Natural killer cell (primary cell): ENCODE data around the gene IGSF9. TPM values are rescaled to one million over a fixed set of nuclear protein-coding genes. Genes with fewer than 3 reads are reported as not detected.

ENCODE experiments used
- ATAC-seq, 3 donors: fragments of 150-1000 bp in 2 of 3; fragments of 200-7000 bp in 1 of 3; cut with Tn5 transposase; 1 replicate in 1 of 3; 2 replicates in 2 of 3; pipeline ENCODE4 v1.10.0; 2021; ENCODE audit warnings: mild to moderate bottlenecking in 2 of 3, moderate library complexity in 2 of 3
- DNase-seq, 2 donors: peaks; one replicate each; pipeline versions ENCODE4 v3.0.0 to v3.0.0-alpha.2; 2013 to 2021; ENCODE audit warnings: mixed read lengths in 1 of 2
- H3K27ac ChIP-seq: one replicate; pipeline ENCODE4 v1.5.1; 2013; ENCODE audit warnings: mild to moderate bottlenecking, low read length
- H3K27me3 ChIP-seq: one replicate; pipeline ENCODE4 v1.6.1; 2013; ENCODE audit warnings: low read length; ENCODE audit not compliant: control insufficient read depth, insufficient read depth
- H3K36me3 ChIP-seq: one replicate; pipeline ENCODE4 v1.6.1; 2013; ENCODE audit warnings: low read length; ENCODE audit not compliant: control insufficient read depth, insufficient read depth
- H3K4me1 ChIP-seq: one replicate; pipeline ENCODE4 v1.6.1; 2013; ENCODE audit warnings: low read length; ENCODE audit not compliant: control insufficient read depth, insufficient read depth
- H3K4me3 ChIP-seq: one replicate; pipeline ENCODE4 v1.5.1; 2013; ENCODE audit warnings: low read length
- H3K9me3 ChIP-seq: one replicate; pipeline ENCODE4 v1.6.1; 2013; ENCODE audit warnings: low read length; ENCODE audit not compliant: control insufficient read depth, insufficient read depth
- H3K27ac Mint-ChIP-seq, 2 donors: one replicate each; pipeline ENCODE4 v1.8.0; 2022; ENCODE audit warnings: mild to moderate bottlenecking in 2 of 2, mixed read lengths in 2 of 2, moderate library complexity in 1 of 2
- H3K27me3 Mint-ChIP-seq, 2 donors: one replicate each; pipeline ENCODE4 v1.8.0; 2022; ENCODE audit warnings: low read depth in 2 of 2, mixed read lengths in 2 of 2
- H3K36me3 Mint-ChIP-seq: one replicate; pipeline ENCODE4 v1.8.0; 2022; ENCODE audit warnings: mixed read lengths
- H3K4me1 Mint-ChIP-seq, 2 donors: one replicate each; pipeline ENCODE4 v1.8.0; 2022; ENCODE audit warnings: mixed read lengths in 2 of 2
- H3K4me3 Mint-ChIP-seq: one replicate; pipeline ENCODE4 v1.8.0; 2022; ENCODE audit warnings: mild to moderate bottlenecking, moderate library complexity, mixed read lengths
- H3K9me3 Mint-ChIP-seq, 2 donors: one replicate each; pipeline ENCODE4 v1.8.0; 2022; ENCODE audit warnings: mixed read lengths in 2 of 2
- CTCF ChIP-seq: fragments of 200-600 bp; IDR thresholded peaks from one replicate; pipeline ENCODE4 v1.8.0; 2022; ENCODE audit warnings: antibody characterized with exemption
- WGBS: methylation state at CpG from one replicate; pipeline ENCODE4 v1.1.7; 2013; ENCODE audit warnings: missing lambda C conversion rate; ENCODE audit not compliant: insufficient coverage; 5-methylcytosine and 5-hydroxymethylcytosine counted together
- intact Hi-C: fragments of 100-400 bp; cut with micrococcal nuclease; formaldehyde crosslinking; loops from one replicate; pipeline ENCODE4 v1.14.2; 2022
- total RNA-seq, 4 donors: library from RNA; stranded (reverse); fragments of 120-200 nt in 1 of 4; gene quantifications; one replicate each; pipeline versions ENCODE4 v1.2.3 to v1.2.4, GENCODE V29; 2013 to 2022

IGSF9 gene
- total RNA-seq, 3 donors from 2014 or later (not counting 1 experiment from before 2014, with no cell fraction given): not detected

GRCh38 chr1:159880430-159880829 lies 65.0 kb downstream of the IGSF9 start:
- Mint-ChIP-seq H3K27ac (no peak overlapping the region), H3K9me3 (no peaks in the 10 kb centered on the region), H3K4me1 (no peaks in the 10 kb centered on the region), H3K4me3 (no peak overlapping the region), H3K36me3 (no peaks in the 10 kb centered on the region), H3K27me3 (peaks cover 9 to 18% of the 10 kb centered on the region in 2 donors)
- Histone ChIP-seq H3K27ac (no peak overlapping the region), H3K36me3 (no peaks in the 10 kb centered on the region), H3K4me3 (no peak overlapping the region), H3K4me1 (peaks cover 6% of the 10 kb centered on the region), H3K9me3 (no peaks in the 10 kb centered on the region), H3K27me3 (no peaks in the 10 kb centered on the region)
- intact Hi-C loops: loop anchor here (10.0 kb wide), 1 partner anchor 456 kb away; no protein-coding TSS in a partner anchor
- TF ChIP-seq CTCF: no peak
- no peak for DNase-seq
- ATAC-seq: no peak
- WGBS: 79% methylated on average over 3 of the region's 3 CpGs

DNA sequence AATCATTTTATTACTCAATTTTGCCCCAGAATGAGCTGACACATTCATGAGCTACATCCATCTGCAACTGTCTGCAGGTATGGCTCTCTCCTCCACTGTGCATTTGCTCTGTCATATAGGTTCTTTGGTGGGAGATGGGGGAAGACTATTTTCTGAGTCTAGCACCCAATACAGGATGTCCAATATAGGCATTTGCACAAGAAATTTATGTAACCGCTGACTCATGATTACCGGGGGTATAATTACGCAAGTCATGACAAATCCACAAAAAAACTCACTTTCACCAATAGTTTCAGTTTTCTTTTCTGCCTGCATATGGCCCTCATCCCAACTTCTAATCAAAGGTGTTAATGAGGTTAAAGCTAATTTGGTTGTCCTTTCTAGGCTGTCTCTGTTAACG lies 65.4 kb downstream of the IGSF9 start:
- H3K9me3 Mint-ChIP-seq: no peaks in the 10 kb centered on the region
- intact Hi-C loops: loop anchor here (10.0 kb wide), 1 partner anchor 455 kb away; no protein-coding TSS in a partner anchor
- WGBS: 58% methylated on average over 4 of the region's 4 CpGs

GRCh38 chr1:159879136-159879535 lies 66.3 kb downstream of the IGSF9 start:
- Histone ChIP-seq H3K36me3 (no peaks in the 10 kb centered on the region), H3K27me3 (no peaks in the 10 kb centered on the region), H3K27ac (no peak overlapping the region), H3K4me3 (no peak overlapping the region), H3K4me1 (peaks cover 6% of the 10 kb centered on the region), H3K9me3 (no peaks in the 10 kb centered on the region)
- Mint-ChIP-seq H3K27ac (no peak overlapping the region), H3K4me1 (no peaks in the 10 kb centered on the region), H3K27me3 (peaks cover 9 to 14% of the 10 kb centered on the region in 2 donors), H3K4me3 (no peak overlapping the region), H3K9me3 (no peaks in the 10 kb centered on the region), H3K36me3 (no peaks in the 10 kb centered on the region)
- WGBS: 87% methylated on average over 3 of the region's 3 CpGs
- no peak for TF ChIP-seq CTCF
- intact Hi-C loops: no loop called here
- DNase-seq (no peak), ATAC-seq (no peak)

More for the DNA sequence above, 65.4 kb downstream of the IGSF9 start:
- DNase-seq: no peak
- Histone ChIP-seq H3K27ac (no peak overlapping the region), H3K27me3 (no peaks in the 10 kb centered on the region), H3K36me3 (no peaks in the 10 kb centered on the region), H3K4me1 (peaks cover 6% of the 10 kb centered on the region), H3K9me3 (no peaks in the 10 kb centered on the region), H3K4me3 (no peak overlapping the region)
- no peak for ATAC-seq
- no peak overlapping the region for H3K4me3 Mint-ChIP-seq
- TF ChIP-seq CTCF: no peak
- H3K27me3 Mint-ChIP-seq: peaks cover 9 to 18% of the 10 kb centered on the region in 2 donors
- H3K4me1 Mint-ChIP-seq: no peaks in the 10 kb centered on the region
- H3K27ac Mint-ChIP-seq: no peak overlapping the region
- H3K36me3 Mint-ChIP-seq: no peaks in the 10 kb centered on the region

DNA sequence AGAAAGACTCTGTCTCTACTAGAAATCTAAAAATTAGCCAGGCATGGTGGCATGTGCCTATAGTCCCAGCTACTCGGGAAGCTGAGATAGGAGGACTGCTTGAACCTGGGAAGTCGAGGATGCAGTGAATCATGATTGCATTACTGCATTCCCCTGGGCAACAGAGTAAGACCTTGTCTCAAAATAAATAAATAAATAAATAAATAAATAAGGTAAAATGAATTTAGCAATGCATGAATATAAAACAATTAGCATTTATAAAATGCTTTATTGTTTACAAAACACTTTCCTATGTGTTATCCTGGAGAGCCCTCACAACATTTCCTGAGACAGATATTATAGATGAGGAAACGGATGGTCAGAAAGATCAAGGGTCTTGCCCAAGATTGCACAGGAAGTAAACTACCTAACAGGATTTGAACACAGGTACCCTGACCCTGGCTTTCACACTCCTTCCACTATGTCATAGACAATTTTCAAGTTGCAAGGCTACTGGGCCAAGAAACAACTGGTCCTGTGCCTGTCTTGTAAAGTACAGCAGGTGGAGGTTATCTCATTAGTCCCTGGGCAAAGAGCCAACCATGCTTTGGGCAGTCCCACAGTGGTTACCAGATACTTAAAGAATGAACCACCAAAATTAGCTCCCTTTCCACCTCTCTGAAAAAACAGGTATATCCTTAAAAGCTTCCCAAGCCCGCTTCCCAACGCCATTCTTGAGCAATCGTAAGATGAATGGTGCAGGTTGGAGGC lies 67.5 kb downstream of the IGSF9 start:
- Histone ChIP-seq H3K9me3 (no peaks in the 10 kb centered on the region), H3K36me3 (no peaks in the 10 kb centered on the region), H3K27ac (no peak overlapping the region), H3K27me3 (no peaks in the 10 kb centered on the region), H3K4me3 (no peak overlapping the region), H3K4me1 (peaks cover 6% of the 10 kb centered on the region)
- TF ChIP-seq CTCF: no peak
- ATAC-seq (no peak), DNase-seq (no peak)
- no peaks in the 10 kb centered on the region for H3K4me1 Mint-ChIP-seq
- peaks cover 9 to 16% of the 10 kb centered on the region in 2 donors for H3K27me3 Mint-ChIP-seq
- no peaks in the 10 kb centered on the region for H3K9me3 Mint-ChIP-seq
- no peak overlapping the region for H3K4me3 Mint-ChIP-seq
- no peak overlapping the region for H3K27ac Mint-ChIP-seq
- intact Hi-C loops: no loop called here
- H3K36me3 Mint-ChIP-seq: no peaks in the 10 kb centered on the region
- WGBS: over 99% methylated on average over 6 of the region's 6 CpGs
